ENCODE measurements around the gene ASAP3.

DNA sequence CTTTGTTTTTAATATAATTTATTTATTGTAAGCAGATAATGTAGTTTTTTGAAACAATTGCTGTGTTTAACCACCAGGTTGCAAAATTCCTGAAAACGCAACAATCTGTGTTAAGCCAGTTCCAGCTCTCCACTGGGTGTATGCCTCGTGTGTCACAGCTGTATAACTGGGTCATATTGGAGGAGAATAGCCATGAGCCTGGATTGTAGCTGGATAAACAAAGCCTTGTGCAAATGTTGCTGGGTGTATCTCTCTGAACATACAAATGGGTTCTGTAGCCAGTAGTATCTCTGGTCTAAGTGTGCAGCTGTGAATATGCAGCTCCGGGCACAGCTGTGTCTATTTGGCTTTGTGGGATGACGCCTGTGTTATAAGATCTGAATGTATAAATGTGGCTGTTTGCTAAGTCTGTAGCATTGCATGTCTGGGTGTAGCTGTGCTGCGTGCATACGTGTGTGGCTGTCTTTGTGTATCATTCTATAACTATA, 62.2 kb downstream of the ASAP3 start:
- peak in 2 of 3 donors; percentile 11 to 31 for TF ChIP-seq CTCF (IDR thresholded peaks at IDR 0.05)
- TF ChIP-seq POLR2A (IDR thresholded peaks at IDR 0.05): no peak
- TF ChIP-seq EP300 (IDR thresholded peaks at IDR 0.05): no peak
